Hepatocyte (in vitro differentiated cells): ENCODE measurements around the gene FARP1. TPM values are rescaled to one million over a fixed set of nuclear protein-coding genes. Genes with fewer than 3 reads are reported as not detected.

Experiments
- DNase-seq: peaks from one replicate; pipeline ENCODE4 v3.0.0-alpha.2; 2016; ENCODE audit warnings: low spot score
- H2AFZ ChIP-seq: fragments of 200-600 bp; sonication (generic); 2 replicates; pipeline ENCODE4 v1.6.0; 2016; ENCODE audit warnings: antibody characterized with exemption, mild to moderate bottlenecking
- H3K27ac ChIP-seq: fragments of 200-600 bp; sonication (generic); 2 replicates; pipeline ENCODE4 v1.5.1; 2016; ENCODE audit warnings: mild to moderate bottlenecking
- H3K27me3 ChIP-seq: fragments of 200-600 bp; sonication (generic); 2 replicates; pipeline ENCODE4 v1.6.1; 2016
- H3K36me3 ChIP-seq: fragments of 200-600 bp; sonication (generic); replicated peaks from 2 replicates; pipeline ENCODE4 v1.5.1; 2016; ENCODE audit warnings: low read depth; ENCODE audit not compliant: insufficient read depth
- H3K4me1 ChIP-seq: fragments of 200-600 bp; sonication (generic); 2 replicates; pipeline ENCODE4 v1.5.1; 2016; ENCODE audit warnings: mild to moderate bottlenecking, moderate library complexity; ENCODE audit not compliant: insufficient read depth
- H3K4me2 ChIP-seq: fragments of 200-600 bp; sonication (generic); 2 replicates; pipeline ENCODE4 v1.6.0; 2016
- H3K4me3 ChIP-seq: fragments of 200-600 bp; sonication (generic); 2 replicates; pipeline ENCODE4 v1.5.1; 2016; ENCODE audit warnings: mild to moderate bottlenecking
- H3K79me2 ChIP-seq: fragments of 200-600 bp; sonication (generic); 2 replicates; pipeline ENCODE4 v1.6.0; 2017; ENCODE audit warnings: mild to moderate bottlenecking
- H3K9me2 ChIP-seq: fragments of 200-600 bp; sonication (generic); replicated peaks from 2 replicates; pipeline ENCODE4 v1.6.0; 2017; ENCODE audit warnings: mild to moderate bottlenecking; ENCODE audit not compliant: insufficient read depth
- H3K9me3 ChIP-seq: fragments of 200-600 bp; sonication (generic); 2 replicates; pipeline ENCODE4 v1.5.1; 2016; ENCODE audit warnings: low read depth, mild to moderate bottlenecking
- H4K20me1 ChIP-seq: fragments of 200-600 bp; sonication (generic); 2 replicates; pipeline ENCODE4 v1.6.0; 2016; ENCODE audit warnings: mild to moderate bottlenecking; ENCODE audit not compliant: insufficient read depth, poor library complexity, severe bottlenecking
- CTCF ChIP-seq: fragments of 200-600 bp; sonication (generic); IDR thresholded peaks from 2 replicates; pipeline ENCODE4 v1.5.1; 2016; ENCODE audit warnings: antibody characterized with exemption, mild to moderate bottlenecking; ENCODE audit not compliant: poor library complexity
- EZH2 ChIP-seq: fragments of 200-600 bp; sonication (generic); IDR thresholded peaks from 2 replicates; pipeline ENCODE4 v1.6.1; 2016; ENCODE audit warnings: antibody characterized with exemption, mild to moderate bottlenecking, borderline replicate concordance
- EZH2phosphoT487 ChIP-seq: fragments of 200-600 bp; sonication (generic); IDR thresholded peaks from one replicate; pipeline ENCODE4 v1.6.1; 2018; ENCODE audit warnings: antibody characterized with exemption, mild to moderate bottlenecking, low read depth, moderate library complexity; ENCODE audit not compliant: unreplicated experiment, severe bottlenecking
- WGBS: methylation state at CpG from one replicate; pipeline ENCODE4 v1.1.6; 2016; ENCODE audit warnings: low lambda C conversion rate; ENCODE audit errors: missing lambda C conversion rate; 5-methylcytosine and 5-hydroxymethylcytosine counted together
- polyA plus RNA-seq: library from polyadenylated mRNA; unstranded; fragments of >200 nt; fragmentation: Nextera tagmentation; extraction: Ambion mirVana; gene quantifications from 2 replicates; pipeline ENCODE4 v1.2.1, GENCODE V29; 2016
- total RNA-seq: library from RNA; depleted of rRNA; stranded (reverse); fragments of >200 nt; gene quantifications from 2 replicates; pipeline ENCODE4 v1.2.3, GENCODE V29; 2014

FARP1 gene
- total and polyA plus RNA-seq, 2 experiments from 2014 or later, result 35.5 to 68.7 TPM

- H3K36me3 ChIP-seq, result no peaks in the 10 kb centered on the region
- peaks cover 7% of the 10 kb centered on the region for H3K4me1 ChIP-seq
- H3K9me2 ChIP-seq, result no peaks in the 10 kb centered on the region
- no peaks in the 10 kb centered on the region for H3K9me3 ChIP-seq
- H3K27me3 ChIP-seq, result no peaks in the 10 kb centered on the region
- TF ChIP-seq EZH2 (no peak), EZH2phosphoT487 (no peak), CTCF (no peak)
- H3K4me2 ChIP-seq, result no peak overlapping the region
- no peak overlapping the region for H3K4me3 ChIP-seq
- 98% methylated on average over 15 of the region's 15 CpGs for WGBS
- DNase-seq, result no peak
- H4K20me1 ChIP-seq, result peaks cover 4% of the 10 kb centered on the region
- H3K79me2 ChIP-seq, result peaks cover 6% of the 10 kb centered on the region
- no peak overlapping the region for H3K27ac ChIP-seq
- H2AFZ ChIP-seq, result no peak overlapping the region
Measured at GRCh38 chr13:98452851-98453843, 310.3 kb downstream of the FARP1 start.

GRCh38 chr13:98454389-98454881 lies 311.5 kb downstream of the FARP1 start:
- 56% methylated on average over 7 of the region's 7 CpGs for WGBS
- no peaks in the 10 kb centered on the region for H3K9me3 ChIP-seq
- H2AFZ ChIP-seq, result no peak overlapping the region
- peaks cover 6% of the 10 kb centered on the region for H3K79me2 ChIP-seq
- TF ChIP-seq EZH2 (no peak), CTCF (no peak), EZH2phosphoT487 (no peak)
- H3K27me3 ChIP-seq, result no peaks in the 10 kb centered on the region
- no peak for DNase-seq
- no peak overlapping the region for H3K4me2 ChIP-seq
- H3K4me3 ChIP-seq, result no peak overlapping the region
- H3K9me2 ChIP-seq, result no peaks in the 10 kb centered on the region
- H3K4me1 ChIP-seq, result peaks cover 7% of the 10 kb centered on the region
- H3K27ac ChIP-seq, result no peak overlapping the region
- H3K36me3 ChIP-seq, result no peaks in the 10 kb centered on the region
- peaks cover 4% of the 10 kb centered on the region for H4K20me1 ChIP-seq

DNA sequence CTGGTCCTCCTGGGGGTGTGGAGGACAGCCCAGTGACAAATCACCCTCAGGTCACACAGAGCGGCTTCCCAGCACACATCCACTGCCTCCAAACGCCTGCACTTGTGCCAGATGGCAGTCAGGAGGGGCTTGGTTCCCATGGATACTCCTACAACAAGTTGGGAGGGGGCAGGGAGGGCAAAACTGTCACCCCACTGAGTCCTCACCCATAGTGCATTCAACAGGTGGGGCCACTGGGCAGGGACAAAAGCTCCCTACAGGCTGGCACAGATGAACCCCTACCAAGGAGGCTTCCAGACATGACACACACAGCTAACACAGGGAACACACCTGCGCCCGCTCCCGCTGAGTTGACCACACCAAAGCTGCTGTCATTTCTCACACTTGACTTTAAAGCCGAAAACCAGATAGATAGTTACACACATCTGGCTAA lies 313.5 kb downstream of the FARP1 start:
- Histone ChIP-seq H3K9me2 (no peaks in the 10 kb centered on the region), H3K79me2 (peaks cover 5% of the 10 kb centered on the region), H3K27me3 (no peaks in the 10 kb centered on the region), H3K27ac (no peak overlapping the region), H3K4me3 (no peak overlapping the region), H2AFZ (no peak overlapping the region), H3K36me3 (no peaks in the 10 kb centered on the region), H3K4me1 (peaks cover 3% of the 10 kb centered on the region), H3K4me2 (no peak overlapping the region), H4K20me1 (peaks cover 4% of the 10 kb centered on the region), H3K9me3 (no peaks in the 10 kb centered on the region)
- no peak for DNase-seq
- 82% methylated on average over 6 of the region's 6 CpGs for WGBS
- TF ChIP-seq EZH2phosphoT487, result no peak

GRCh38 chr13:98457053-98457452 lies 314.2 kb downstream of the FARP1 start:
- Histone ChIP-seq H3K9me3 (no peaks in the 10 kb centered on the region), H2AFZ (no peak overlapping the region), H3K4me3 (no peak overlapping the region), H3K4me1 (peaks cover 3% of the 10 kb centered on the region), H3K36me3 (no peaks in the 10 kb centered on the region), H4K20me1 (peaks cover 4% of the 10 kb centered on the region), H3K27me3 (no peaks in the 10 kb centered on the region), H3K79me2 (no peaks in the 10 kb centered on the region), H3K4me2 (no peak overlapping the region), H3K9me2 (no peaks in the 10 kb centered on the region), H3K27ac (no peak overlapping the region)
- DNase-seq, result no peak
- 97% methylated on average over 13 of the region's 13 CpGs for WGBS
- TF ChIP-seq EZH2 (no peak), CTCF (no peak)
